ENCODE measurements around the gene RSU1.

- TF ChIP-seq SPI1 (IDR thresholded peaks at IDR 0.05; ENCODE audit: low read depth, low read length) = no peak
- no peak for TF ChIP-seq POLR2A (IDR thresholded peaks at IDR 0.05; ENCODE audit: low read depth, low read length)
These were observed 143.8 kb downstream of the RSU1 start for GRCh38 chr10:16673443-16673842.

Measured in GM12891 (cell line).